A549 (cell line): ENCODE results near the gene CHI3L1. TPM values are rescaled to one million over a fixed set of nuclear protein-coding genes. Genes with fewer than 3 reads are reported as not detected.

Experiments
- ATAC-seq, 2 experiments: fragments of 200-7000 bp in 1 of 2; fragments of >200 bp in 1 of 2; cut with Nextera tagmentation in 1 of 2; cut with Tn5 transposase in 1 of 2; 3 replicates each; pipeline versions ENCODE4 v1.8.0 to v1.9.1; 2018 to 2020; ENCODE audit warnings: mild to moderate bottlenecking in 1 of 2, moderate library complexity in 1 of 2
- CTCF ChIA-PET: fragments of 300-600 bp; sonication (Branson Sonifier 250); formaldehyde crosslinking; extraction: SDS; loops from one replicate; lab custom pipeline; 2021; ENCODE audit warnings: antibody characterized with exemption, inconsistent platforms; lab: Yijun Ruan, JAX
- POLR2A ChIA-PET: fragments of 350-600 bp; formaldehyde crosslinking; extraction: SDS; loops from one replicate; lab custom pipeline; 2021; ENCODE audit warnings: antibody characterized with exemption, inconsistent platforms; lab: Yijun Ruan, JAX
- DNase-seq, 2 experiments: peaks; one replicate each; pipeline versions ENCODE4 v3.0.0 to v3.0.0-alpha.2; 2011 to 2016; ENCODE audit warnings: low read depth in 1 of 2, low spot score in 1 of 2
- FAIRE-seq: peaks from 2 replicates; lab custom pipeline; 2011; peaks lifted over from hg19 to GRCh38; lab: Jason Lieb, UNC
- H3K27ac ChIP-seq, 2 experiments: fragments of >200 bp; sonication (Bioruptor Twin); formaldehyde crosslinking; 3 replicates each; pipeline ENCODE4 v1.5.1; 2016 to 2017
- H3K4me1 ChIP-seq: fragments of >200 bp; sonication (Bioruptor Twin); formaldehyde crosslinking; 3 replicates; pipeline ENCODE4 v1.6.1; 2016
- H3K4me2 ChIP-seq: fragments of >200 bp; sonication (Bioruptor Twin); formaldehyde crosslinking; 3 replicates; pipeline ENCODE4 v1.6.1; 2016
- H3K4me3 ChIP-seq: fragments of >200 bp; sonication (Bioruptor Twin); formaldehyde crosslinking; 3 replicates; pipeline ENCODE4 v1.5.1; 2016
- H3K9me3 ChIP-seq: fragments of >200 bp; sonication (Bioruptor Twin); formaldehyde crosslinking; 3 replicates; pipeline ENCODE4 v1.6.1; 2016
- CBX8 ChIP-seq: fragments of 200-600 bp; sonication (generic); IDR thresholded peaks from 2 replicates; pipeline ENCODE4 v1.6.1; 2016
- CTCF ChIP-seq: fragments of >200 bp; sonication (Bioruptor Twin); formaldehyde crosslinking; IDR thresholded peaks from 3 replicates; pipeline ENCODE4 v1.5.1; 2016
- ESRRA ChIP-seq: fragments of 150-350 bp; IDR thresholded peaks from 2 replicates; pipeline ENCODE4 v1.6.1; 2014; ENCODE audit warnings: mild to moderate bottlenecking, low read length, borderline replicate concordance
- HES2 ChIP-seq: fragments of >200 bp; sonication (Bioruptor Twin); formaldehyde crosslinking; IDR thresholded peaks from 2 replicates; pipeline ENCODE4 v1.6.1; 2016
- HEYL ChIP-seq: fragments of 250-450 bp; sonication (Bioruptor Pico); IDR thresholded peaks from 2 replicates; pipeline ENCODE4 v1.8.0; 2021; ENCODE audit warnings: mild to moderate bottlenecking, moderate library complexity
- HOXA7 ChIP-seq: fragments of 250-450 bp; sonication (Bioruptor Pico); IDR thresholded peaks from 2 replicates; pipeline ENCODE4 v1.5.0; 2020; ENCODE audit warnings: mild to moderate bottlenecking, moderate library complexity
- HOXB13 ChIP-seq: fragments of 250-450 bp; sonication (Bioruptor Pico); IDR thresholded peaks from 2 replicates; pipeline ENCODE4 v1.5.0; 2020; ENCODE audit warnings: low read depth, mild to moderate bottlenecking, moderate library complexity
- JUNB ChIP-seq: fragments of >200 bp; sonication (Bioruptor Twin); formaldehyde crosslinking; IDR thresholded peaks from 2 replicates; pipeline ENCODE4 v1.6.1; 2016
- KDM1A ChIP-seq: fragments of 200-600 bp; sonication (generic); IDR thresholded peaks from 2 replicates; pipeline ENCODE4 v1.6.1; 2016; ENCODE audit warnings: low read depth, mild to moderate bottlenecking
- MAZ ChIP-seq: fragments of 150-350 bp; IDR thresholded peaks from 2 replicates; pipeline ENCODE4 v1.6.1; 2014; ENCODE audit warnings: antibody characterized with exemption, low read depth, low read length, borderline replicate concordance
- NR3C1 ChIP-seq: fragments of >200 bp; sonication (Bioruptor Twin); formaldehyde crosslinking; IDR thresholded peaks from 3 replicates; pipeline ENCODE4 v1.6.1; 2017
- RAD21 ChIP-seq, 2 experiments: fragments of >200 bp in 1 of 2; sonication (Bioruptor Twin) in 1 of 2; formaldehyde crosslinking in 1 of 2; IDR thresholded peaks in 1 of 2; conservative IDR thresholded peaks in 1 of 2; 2 replicates in 1 of 2; 3 replicates in 1 of 2; pipeline ENCODE4 v1.6.1; 2012 to 2018; ENCODE audit warnings: inconsistent platforms in 1 of 2
- RFX5 ChIP-seq: fragments of 450-650 bp; IDR thresholded peaks from 2 replicates; pipeline ENCODE4 v1.7.1; 2014; ENCODE audit warnings: antibody characterized with exemption, mild to moderate bottlenecking, moderate library complexity
- RNF2 ChIP-seq: fragments of 200-600 bp; sonication (generic); IDR thresholded peaks from 2 replicates; pipeline ENCODE4 v1.6.1; 2016; ENCODE audit warnings: low read depth, mild to moderate bottlenecking, antibody characterized with exemption, moderate library complexity, borderline replicate concordance
- TP53 ChIP-seq: fragments of 250-450 bp; sonication (Bioruptor Pico); IDR thresholded peaks from 2 replicates; pipeline ENCODE4 v1.5.0; 2021; ENCODE audit warnings: mild to moderate bottlenecking, moderate library complexity
- ZC3H11A ChIP-seq: fragments of 450-650 bp; IDR thresholded peaks from 2 replicates; pipeline ENCODE4 v1.6.1; 2014; ENCODE audit warnings: antibody characterized with exemption, mild to moderate bottlenecking
- ZSCAN20 ChIP-seq: fragments of 250-450 bp; sonication (Bioruptor Pico); IDR thresholded peaks from 2 replicates; pipeline ENCODE4 v1.8.0; 2022; ENCODE audit warnings: mild to moderate bottlenecking, moderate library complexity
- WGBS: methylation state at CpG from one replicate; pipeline ENCODE4 v1.1.6; 2017; ENCODE audit errors: missing lambda C conversion rate; 5-methylcytosine and 5-hydroxymethylcytosine counted together
- polyA plus RNA-seq, 4 experiments: library from polyadenylated mRNA; depleted of rRNA in 3 of 4; stranded (reverse); fragments of >200 nt; fragmentation: RNase III in 1 of 4; extraction: RNeasy Plus Mini Kit Qiagen cat#74134 plus additional on column Dnase treatment in 1 of 4; gene quantifications; 2 replicates in 3 of 4; 3 replicates in 1 of 4; pipeline ENCODE4 v1.2.3, GENCODE V29; 2011 to 2017
- TF ChIP-seq, protein P1 (sequence below): fragments of 250-450 bp; sonication (Bioruptor Pico); IDR thresholded peaks from 2 replicates; pipeline ENCODE4 v1.5.0; 2021; ENCODE audit warnings: mild to moderate bottlenecking, moderate library complexity, borderline replicate concordance

CHI3L1 gene
- polyA plus RNA-seq, 2 of the 4 experiments (the other 2 are of a cell fraction): 0.04 TPM; not detected in 1

- ATAC-seq: no peak
- Histone ChIP-seq H3K4me2 (no peak overlapping the region), H3K4me3 (no peak overlapping the region), H3K4me1 (no peaks in the 10 kb centered on the region)
- no peak for FAIRE-seq
- no peak for TF ChIP-seq HEYL (CRISPR knock-in tag)
- no peak for TF ChIP-seq HOXB13 (CRISPR knock-in tag)
- TF ChIP-seq JUNB: no peak
- no peak for TF ChIP-seq RAD21 (conservative IDR thresholded peaks at IDR 0.05 in 1 of 2, IDR thresholded peaks at IDR 0.05 in 1 of 2)
- no peak for TF ChIP-seq CBX8
- TF ChIP-seq HES2: no peak
- TF ChIP-seq CTCF: no peak
- TF ChIP-seq, all 56 proteins: peak for 0
- DNase-seq: no peak
- ChIA-PET CTCF (interaction anchor here (1.1 to 3.7 kb wide), 7 partner anchors 10 to 103 kb away, joined by 3 to 13 read pairs (median 5); partner anchors contain the start of gene ADORA1), POLR2A (no interaction called here)
- WGBS: 65% methylated on average over 5 of the region's 5 CpGs
- H3K27ac ChIP-seq: no peak overlapping the region
- no peaks in the 10 kb centered on the region for H3K9me3 ChIP-seq
Observed at GRCh38 chr1:203142684-203143408, 43.7 kb downstream of the CHI3L1 start.

DNA sequence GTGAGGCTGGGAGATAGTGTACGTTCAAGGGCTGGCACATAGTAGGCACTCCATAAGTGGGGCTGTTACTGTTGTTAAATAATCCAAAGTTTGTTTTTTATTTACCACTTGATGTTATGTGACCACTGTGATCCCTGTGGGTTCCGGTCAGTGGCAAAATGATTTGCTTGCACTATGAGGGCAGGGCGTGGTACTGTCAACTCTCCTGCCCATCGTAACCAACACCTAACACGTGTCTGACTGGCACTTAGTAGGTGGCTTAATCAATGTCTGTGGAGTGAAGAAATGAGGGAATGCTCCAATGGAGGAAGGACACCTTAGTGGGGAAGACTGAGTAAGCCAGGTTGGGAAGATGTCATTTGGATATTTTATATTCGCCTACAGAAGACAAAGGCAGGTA is 44.4 kb downstream of the CHI3L1 start:
- H3K27ac ChIP-seq: no peak overlapping the region
- no peak overlapping the region for H3K4me3 ChIP-seq
- FAIRE-seq (no peak), DNase-seq (no peak), ATAC-seq (no peak)
- CTCF ChIA-PET: interaction anchor here (0.6 to 3.7 kb wide), 5 partner anchors 9 to 1207 kb away, joined by 3 to 13 read pairs (median 6); no protein-coding TSS in a partner anchor
- WGBS: 68% methylated on average over 6 of the region's 6 CpGs
- H3K9me3 ChIP-seq: no peaks in the 10 kb centered on the region
- H3K4me2 ChIP-seq: no peak overlapping the region
- POLR2A ChIA-PET: no interaction called here
- H3K4me1 ChIP-seq: no peaks in the 10 kb centered on the region
- no peak for TF ChIP-seq KDM1A
- TF ChIP-seq ESRRA: no peak
- TF ChIP-seq HOXA7: no peak
- no peak for TF ChIP-seq ZC3H11A
- TF ChIP-seq HES2: no peak
- TF ChIP-seq MAZ: no peak
- no peak for TF ChIP-seq RNF2
- no peak for TF ChIP-seq CBX8
- TF ChIP-seq ZSCAN20 (CRISPR knock-in tag): no peak
- no peak for TF ChIP-seq NR3C1
- TF ChIP-seq RFX5: no peak
- TF ChIP-seq TP53: no peak
- TF ChIP-seq, protein P1, sequence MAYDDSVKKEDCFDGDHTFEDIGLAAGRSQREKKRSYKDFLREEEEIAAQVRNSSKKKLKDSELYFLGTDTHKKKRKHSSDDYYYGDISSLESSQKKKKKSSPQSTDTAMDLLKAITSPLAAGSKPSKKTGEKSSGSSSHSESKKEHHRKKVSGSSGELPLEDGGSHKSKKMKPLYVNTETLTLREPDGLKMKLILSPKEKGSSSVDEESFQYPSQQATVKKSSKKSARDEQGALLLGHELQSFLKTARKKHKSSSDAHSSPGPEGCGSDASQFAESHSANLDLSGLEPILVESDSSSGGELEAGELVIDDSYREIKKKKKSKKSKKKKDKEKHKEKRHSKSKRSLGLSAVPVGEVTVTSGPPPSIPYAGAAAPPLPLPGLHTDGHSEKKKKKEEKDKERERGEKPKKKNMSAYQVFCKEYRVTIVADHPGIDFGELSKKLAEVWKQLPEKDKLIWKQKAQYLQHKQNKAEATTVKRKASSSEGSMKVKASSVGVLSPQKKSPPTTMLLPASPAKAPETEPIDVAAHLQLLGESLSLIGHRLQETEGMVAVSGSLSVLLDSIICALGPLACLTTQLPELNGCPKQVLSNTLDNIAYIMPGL: no peak
